Epithelial cell of proximal tubule (primary cell): ENCODE measurements around the gene THY1. TPM values are rescaled to one million over a fixed set of nuclear protein-coding genes. Genes with fewer than 3 reads are reported as not detected.
"Not testable (repeated sequence)": the region's sequence is repeated elsewhere in the genome, so short reads cannot be mapped to it uniquely, and the experiment has no call there.

Source experiments
- DNase-seq: peaks from one replicate; pipeline ENCODE4 v3.0.0-alpha.2; 2011; ENCODE audit warnings: low read depth
- H3K4me3 ChIP-seq: 2 replicates; pipeline ENCODE4 v1.5.1; 2011; ENCODE audit warnings: low read depth, mild to moderate bottlenecking, low read length
- total RNA-seq: library from RNA; depleted of rRNA; stranded (reverse); fragments of >200 nt; gene quantifications from 2 replicates; pipeline ENCODE4 v1.2.3, GENCODE V29; 2015
- TF ChIP-seq, protein P1 (sequence below): conservative IDR thresholded peaks from 2 replicates; pipeline ENCODE4 v1.5.1; 2012; ENCODE audit warnings: low read depth, mild to moderate bottlenecking, low read length

THY1 gene
- total RNA-seq, 1 donor from 2014 or later: 9.0 TPM

DNA sequence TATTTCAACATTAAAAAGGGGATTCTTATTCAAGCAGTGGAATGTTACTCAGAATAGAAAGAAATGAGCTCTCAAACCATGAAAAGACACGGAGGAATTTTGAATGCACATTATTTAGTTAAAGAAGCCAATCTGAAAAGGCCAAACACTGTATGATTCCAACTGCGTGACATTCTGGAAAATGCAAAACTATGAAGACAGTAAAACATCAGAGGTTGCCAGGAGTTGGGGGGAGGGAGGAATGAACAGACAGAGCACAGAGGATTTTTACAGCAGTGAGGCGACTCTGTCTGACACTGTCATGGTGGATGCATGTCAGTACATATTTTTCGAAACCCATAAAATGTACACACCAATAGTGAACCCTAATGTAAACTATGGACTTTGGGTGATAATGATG is 22.9 kb upstream of the THY1 start:
- TF ChIP-seq, protein P1, sequence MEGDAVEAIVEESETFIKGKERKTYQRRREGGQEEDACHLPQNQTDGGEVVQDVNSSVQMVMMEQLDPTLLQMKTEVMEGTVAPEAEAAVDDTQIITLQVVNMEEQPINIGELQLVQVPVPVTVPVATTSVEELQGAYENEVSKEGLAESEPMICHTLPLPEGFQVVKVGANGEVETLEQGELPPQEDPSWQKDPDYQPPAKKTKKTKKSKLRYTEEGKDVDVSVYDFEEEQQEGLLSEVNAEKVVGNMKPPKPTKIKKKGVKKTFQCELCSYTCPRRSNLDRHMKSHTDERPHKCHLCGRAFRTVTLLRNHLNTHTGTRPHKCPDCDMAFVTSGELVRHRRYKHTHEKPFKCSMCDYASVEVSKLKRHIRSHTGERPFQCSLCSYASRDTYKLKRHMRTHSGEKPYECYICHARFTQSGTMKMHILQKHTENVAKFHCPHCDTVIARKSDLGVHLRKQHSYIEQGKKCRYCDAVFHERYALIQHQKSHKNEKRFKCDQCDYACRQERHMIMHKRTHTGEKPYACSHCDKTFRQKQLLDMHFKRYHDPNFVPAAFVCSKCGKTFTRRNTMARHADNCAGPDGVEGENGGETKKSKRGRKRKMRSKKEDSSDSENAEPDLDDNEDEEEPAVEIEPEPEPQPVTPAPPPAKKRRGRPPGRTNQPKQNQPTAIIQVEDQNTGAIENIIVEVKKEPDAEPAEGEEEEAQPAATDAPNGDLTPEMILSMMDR: no peak
- H3K4me3 ChIP-seq: no peak overlapping the region
- DNase-seq: no peak

DNA sequence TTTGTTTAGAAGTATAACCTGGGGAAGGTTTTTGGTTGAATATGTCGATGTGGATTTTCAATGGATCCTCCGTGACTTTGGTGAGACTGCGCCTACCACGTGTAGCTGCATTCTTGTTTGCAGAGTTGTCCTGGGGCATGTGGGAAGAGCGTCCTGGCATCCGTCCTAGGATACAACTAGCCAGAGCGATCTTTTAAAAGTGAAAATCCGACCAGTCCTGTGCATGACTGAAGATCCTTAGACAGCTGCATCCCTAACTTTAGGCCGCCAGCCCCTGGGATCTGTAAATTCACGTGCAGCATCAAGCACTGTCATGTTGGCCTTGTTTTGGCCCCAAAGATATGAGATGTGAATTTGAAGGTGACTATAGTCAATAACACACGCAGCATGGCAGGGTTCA is 22.4 kb upstream of the THY1 start:
- TF ChIP-seq, protein P1: no peak
- no peak for DNase-seq
- no peak overlapping the region for H3K4me3 ChIP-seq

DNA sequence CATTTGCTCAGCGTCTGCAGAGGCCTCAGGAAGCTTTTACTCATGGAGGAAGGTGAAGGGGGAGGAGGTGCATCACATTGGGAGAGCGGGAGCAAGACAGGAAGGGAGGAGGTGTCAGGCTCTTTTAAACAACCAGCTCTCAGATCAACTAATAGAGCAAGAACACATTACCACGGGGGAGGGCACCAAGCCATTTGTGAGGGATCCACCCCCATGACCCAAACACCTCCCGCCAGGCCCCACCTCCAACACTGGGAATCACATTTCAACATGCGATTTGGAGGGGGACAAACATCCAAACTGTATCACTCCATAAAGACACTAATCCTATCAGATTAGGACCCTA is 18.9 kb upstream of the THY1 start:
- TF ChIP-seq, protein P1: no peak
- no peak overlapping the region for H3K4me3 ChIP-seq
- DNase-seq: no peak

DNA sequence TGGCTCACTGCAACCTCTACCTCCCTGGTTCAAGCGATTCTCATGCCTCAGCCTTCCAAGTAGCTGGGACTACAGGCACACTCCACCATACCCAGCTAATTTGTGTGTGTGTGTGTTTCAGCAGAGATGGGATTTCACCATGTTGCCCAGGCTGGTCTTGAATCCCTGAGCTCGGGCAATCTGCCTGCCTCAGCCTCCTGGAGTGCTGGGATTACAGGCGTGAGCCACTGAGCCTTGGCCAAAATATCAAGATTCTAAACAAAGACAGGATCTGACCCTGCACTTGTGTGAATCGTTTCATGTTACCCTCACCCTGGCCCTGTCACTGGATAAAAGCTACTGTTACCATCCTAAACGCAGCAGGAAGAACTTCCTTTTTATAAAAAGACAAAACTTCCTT is 15.6 kb upstream of the THY1 start:
- TF ChIP-seq, protein P1: no peak
- no peak overlapping the region for H3K4me3 ChIP-seq
- DNase-seq: no peak

DNA sequence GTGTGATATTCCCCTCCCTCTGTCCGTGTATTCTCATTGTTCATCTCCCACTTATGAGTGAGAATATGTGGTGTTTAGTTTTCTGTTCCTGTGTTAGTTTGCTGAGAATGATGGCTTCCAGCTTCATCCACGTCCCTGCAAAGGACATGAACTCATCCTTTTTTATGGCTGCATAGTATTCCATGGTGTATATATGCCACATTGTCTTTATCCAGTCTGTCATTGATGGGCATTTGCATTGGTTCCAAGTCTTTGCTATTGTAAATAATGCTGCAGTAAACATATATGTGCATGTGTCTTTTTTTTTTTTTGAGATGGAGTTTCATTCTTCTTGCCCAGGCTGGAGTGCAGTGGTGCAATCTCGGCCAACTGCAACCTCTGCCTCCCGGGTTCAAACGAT is 14.5 kb upstream of the THY1 start:
- DNase-seq, H3K4me3 ChIP-seq: not testable (repeated sequence)

DNA sequence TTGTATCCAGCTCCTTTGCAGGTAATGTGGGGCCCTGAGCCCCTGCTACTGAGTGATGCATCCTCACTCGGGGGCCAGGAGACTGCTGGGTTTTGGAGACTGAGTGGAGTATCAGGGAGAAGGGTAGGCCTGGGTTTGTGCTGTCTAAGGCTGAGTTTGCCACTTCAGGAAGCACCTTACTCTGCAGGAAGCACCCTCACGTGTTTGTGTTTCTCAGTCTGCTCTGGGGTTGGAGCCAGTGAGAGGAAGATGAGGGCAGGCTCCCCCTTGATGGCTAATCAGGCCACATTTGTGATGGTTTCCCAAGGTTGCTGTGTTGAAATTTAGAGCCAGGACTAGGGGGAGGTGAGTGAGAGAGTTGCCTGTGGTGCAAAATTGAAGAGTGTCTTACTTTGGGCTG is 13.7 kb upstream of the THY1 start:
- TF ChIP-seq, protein P1: no peak
- H3K4me3 ChIP-seq: no peak overlapping the region
- DNase-seq: no peak

DNA sequence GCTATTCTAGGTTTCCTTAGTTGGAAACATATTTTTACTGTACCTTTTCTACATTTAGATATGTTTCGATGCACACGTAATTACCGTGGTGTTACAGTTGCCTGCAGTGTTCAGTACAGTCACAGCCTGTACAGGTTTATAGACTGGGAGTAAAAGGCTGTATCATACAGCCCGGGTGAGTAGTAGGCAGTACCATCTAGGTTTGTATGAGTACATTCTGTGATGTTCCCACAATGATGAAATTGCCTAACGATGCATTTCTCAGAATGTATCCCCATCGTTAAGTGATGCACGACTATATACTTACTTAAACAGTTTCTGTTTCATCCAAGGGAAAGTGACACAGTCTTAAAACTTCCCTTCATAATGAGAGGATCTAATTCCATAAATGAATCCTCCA is 13.1 kb upstream of the THY1 start:
- no peak for DNase-seq
- TF ChIP-seq, protein P1: no peak

More for the DNA sequence above, 13.1 kb upstream of the THY1 start:
- H3K4me3 ChIP-seq: no peak overlapping the region
